K562 (cell line): ENCODE measurements around the gene RAB14. TPM values are rescaled to one million over a fixed set of nuclear protein-coding genes. Genes with fewer than 3 reads are reported as not detected.

Experiments used
- E2F3 ChIP-seq: fragments of 250-450 bp; sonication (Bioruptor Pico); IDR thresholded peaks from 2 replicates; pipeline ENCODE4 v1.4.0; 2020; ENCODE audit warnings: mild to moderate bottlenecking
- E2F4 ChIP-seq: sonication (generic); formaldehyde crosslinking; IDR thresholded peaks from 2 replicates; pipeline ENCODE4 v1.8.0; 2022; ENCODE audit warnings: mild to moderate bottlenecking, low read depth, missing genetic modification reagents
- EWSR1 ChIP-seq: fragments of 450-650 bp; IDR thresholded peaks from 2 replicates; pipeline ENCODE4 v1.6.1; 2018; ENCODE audit warnings: borderline replicate concordance, mild to moderate bottlenecking, low read depth, moderate library complexity; ENCODE audit not compliant: partially characterized antibody
- HMBOX1 ChIP-seq: sonication (generic); IDR thresholded peaks from 2 replicates; pipeline ENCODE4 v1.6.1; 2016
- HNRNPH1 ChIP-seq: fragments of 200-400 bp; formaldehyde crosslinking; optimal IDR thresholded peaks from 2 replicates; pipeline ENCODE3; 2017; ENCODE audit warnings: low read depth, mild to moderate bottlenecking, low read length, moderate library complexity
- MLLT1 ChIP-seq, 2 experiments: fragments of 450-650 bp; IDR thresholded peaks; 2 replicates each; pipeline ENCODE4 v1.6.1; 2016
- MNT ChIP-seq, 2 experiments: fragments of 450-650 bp; conservative IDR thresholded peaks; 2 replicates each; pipeline ENCODE4 v1.6.1; 2017; ENCODE audit warnings: mild to moderate bottlenecking in 2 of 2, moderate library complexity in 2 of 2
- MTA1 ChIP-seq: fragments of 450-650 bp; IDR thresholded peaks from 2 replicates; pipeline ENCODE4 v1.6.1; 2017; ENCODE audit warnings: borderline replicate concordance
- NCOR1 ChIP-seq: fragments of 450-650 bp; IDR thresholded peaks from 2 replicates; pipeline ENCODE4 v1.6.1; 2016; ENCODE audit warnings: mild to moderate bottlenecking, moderate library complexity
- NONO ChIP-seq, 2 experiments: fragments of 200-400 bp in 1 of 2; fragments of 450-650 bp in 1 of 2; formaldehyde crosslinking in 1 of 2; IDR thresholded peaks; 2 replicates each; pipeline ENCODE4 v1.6.1; 2017; ENCODE audit warnings: low read depth in 2 of 2, mild to moderate bottlenecking in 2 of 2, moderate library complexity in 2 of 2, low read length in 1 of 2
- SRSF1 ChIP-seq: fragments of 200-400 bp; formaldehyde crosslinking; IDR thresholded peaks from 2 replicates; pipeline ENCODE4 v1.6.1; 2017; ENCODE audit warnings: mild to moderate bottlenecking, low read depth, low read length, moderate library complexity
- SRSF7 ChIP-seq: fragments of 200-400 bp; formaldehyde crosslinking; optimal IDR thresholded peaks from 2 replicates; pipeline ENCODE3; 2017; ENCODE audit warnings: mild to moderate bottlenecking, low read depth, low read length
- TFE3 ChIP-seq: fragments of 450-650 bp; formaldehyde crosslinking; IDR thresholded peaks from 2 replicates; pipeline ENCODE4 v1.4.0; 2020; ENCODE audit warnings: mild to moderate bottlenecking, mixed read lengths
- TRIM24 ChIP-seq, 2 experiments: fragments of 450-650 bp; IDR thresholded peaks; 2 replicates each; pipeline ENCODE4 v1.6.1; 2016
- ZNF23 ChIP-seq: fragments of 250-450 bp; sonication (Bioruptor Pico); IDR thresholded peaks from 2 replicates; pipeline ENCODE4 v1.4.0; 2020; ENCODE audit warnings: mild to moderate bottlenecking
- ZNF445 ChIP-seq: fragments of 250-450 bp; sonication (Bioruptor Pico); IDR thresholded peaks from 2 replicates; pipeline ENCODE4 v1.4.0; 2020; ENCODE audit warnings: low read depth, mild to moderate bottlenecking, moderate library complexity
- ZNF511 ChIP-seq: sonication (generic); formaldehyde crosslinking; IDR thresholded peaks from 2 replicates; pipeline ENCODE4 v1.8.0; 2022; ENCODE audit warnings: mild to moderate bottlenecking, missing genetic modification reagents
- ZNF655 ChIP-seq: fragments of 250-450 bp; sonication (Bioruptor Pico); IDR thresholded peaks from 2 replicates; pipeline ENCODE4 v1.5.0; 2021
- polyA plus RNA-seq, 8 experiments: library from polyadenylated mRNA; depleted of rRNA in 4 of 8; stranded (reverse) in 5 of 8; unstranded in 3 of 8; fragments of >200 nt; fragmentation: Nextera tagmentation in 2 of 8; fragmentation: Illumina TruSeq in 1 of 8; extraction: Ambion mirVana in 2 of 8; extraction: Trizol in 1 of 8; gene quantifications; 2 replicates each; pipeline versions ENCODE4 v1.2.1 to v1.2.3, GENCODE V29; 2011 to 2014; ENCODE audit warnings: inconsistent platforms in 1 of 8, missing spikeins in 1 of 8
- total RNA-seq, 7 experiments: library from RNA; depleted of rRNA in 6 of 7; stranded (reverse); fragments of >200 nt in 6 of 7; fragmentation: Illumina TruSeq in 2 of 7; extraction: Trizol in 2 of 7; gene quantifications; 2 replicates each; pipeline versions ENCODE4 v1.2.1 to v1.2.3, GENCODE V29; 2011 to 2021; ENCODE audit warnings: low replicate concordance in 1 of 7

Gene RAB14
- total and polyA plus RNA-seq, 9 of the 15 experiments (the other 6 are each of a cell fraction or from before 2014, with no cell fraction given): 10.3 to 41.8 (median 20.9) TPM

- no peak for TF ChIP-seq MLLT1 (IDR thresholded peaks at IDR 0.05)
- TF ChIP-seq NONO (IDR thresholded peaks at IDR 0.05; ENCODE audit: low read depth in 2 of 2, low read length in 1 of 2): no peak
- no peak for TF ChIP-seq MTA1
- TF ChIP-seq TRIM24 (IDR thresholded peaks at IDR 0.05): no peak
- TF ChIP-seq ZNF445 (CRISPR knock-in tag): no peak
- no peak for TF ChIP-seq TFE3 (CRISPR knock-in tag)
- no peak for TF ChIP-seq NCOR1
- TF ChIP-seq ZNF655: no peak
- no peak for TF ChIP-seq E2F3 (CRISPR knock-in tag)
- TF ChIP-seq EWSR1: no peak
- TF ChIP-seq ZNF511: no peak
- 0 out of 4 replicates have a peak, but pooled peaks of 1 of the 2 experiments have one; percentile 14 for TF ChIP-seq MNT (conservative IDR thresholded peaks at IDR 0.05)
- TF ChIP-seq SRSF7: no peak
- TF ChIP-seq HNRNPH1: no peak
- no peak for TF ChIP-seq E2F4
- TF ChIP-seq ZNF23 (CRISPR knock-in tag): no peak
- no peak for TF ChIP-seq SRSF1
- peak; percentile 96 for TF ChIP-seq HMBOX1
These were observed 1.7 kb downstream of the RAB14 start (continued) for GRCh38 chr9:121199921-121200320.
